Daoy (cell line): Measurements from ENCODE around the gene GJA3. TPM values are rescaled to one million over a fixed set of nuclear protein-coding genes. Genes with fewer than 3 reads are reported as not detected.
A peak's percentile ranks its signal among the peaks of the same experiment; 100 is the strongest.

Experiments used
- DNase-seq: peaks from one replicate; pipeline ENCODE4 v3.0.0-alpha.2; 2015; ENCODE audit warnings: low read depth
- total RNA-seq: library from RNA; depleted of rRNA; stranded (reverse); fragments of >200 nt; shearing (Covaris generic); gene quantifications from 2 replicates; pipeline ENCODE4 v1.2.3, GENCODE V29; 2014

The GJA3 gene
- total RNA-seq, 1 experiment from 2014 or later = 1.4 TPM

DNA sequence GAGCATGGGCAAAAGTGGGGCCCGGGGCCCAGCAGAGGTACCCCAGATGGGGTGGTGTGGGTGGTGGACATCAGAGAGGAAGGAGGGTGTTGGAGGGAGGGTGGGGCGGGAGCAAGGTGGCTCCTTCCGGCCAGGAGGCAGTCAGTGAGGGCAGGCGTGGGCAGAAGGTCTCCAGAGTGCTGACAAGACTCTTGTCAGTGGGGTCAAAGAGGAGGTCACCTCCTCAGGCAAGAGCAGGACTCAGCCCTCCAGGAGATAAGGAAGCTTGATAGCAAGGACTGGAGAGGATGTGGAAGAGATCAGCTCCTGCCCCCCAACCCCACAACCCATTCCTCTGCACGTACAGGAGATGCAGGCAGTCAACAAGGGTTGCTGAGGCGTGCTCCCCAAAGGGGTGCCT, 9.8 kb downstream of the GJA3 start:
- DNase-seq = no peak

DNA sequence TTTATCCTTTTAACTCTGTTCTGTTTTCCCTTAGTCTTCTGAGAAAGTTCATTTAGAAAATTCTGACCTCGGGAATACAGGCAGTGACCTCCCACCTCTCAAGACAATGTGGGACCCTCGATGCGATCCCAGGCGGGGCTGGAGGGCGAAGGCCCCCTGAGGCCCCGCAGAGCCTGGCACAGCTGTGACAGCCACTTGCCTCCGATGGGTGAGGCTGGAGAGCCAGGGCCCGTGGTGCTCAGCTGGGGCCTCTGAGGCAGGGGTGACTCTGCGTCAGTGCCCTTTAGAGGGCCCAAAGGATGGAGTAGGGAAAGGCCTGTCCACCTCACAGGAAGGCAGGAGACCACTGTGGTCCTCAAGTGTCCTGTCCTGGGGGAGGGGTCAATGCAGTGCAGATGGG, 10.3 kb downstream of the GJA3 start:
- DNase-seq = no peak

DNA sequence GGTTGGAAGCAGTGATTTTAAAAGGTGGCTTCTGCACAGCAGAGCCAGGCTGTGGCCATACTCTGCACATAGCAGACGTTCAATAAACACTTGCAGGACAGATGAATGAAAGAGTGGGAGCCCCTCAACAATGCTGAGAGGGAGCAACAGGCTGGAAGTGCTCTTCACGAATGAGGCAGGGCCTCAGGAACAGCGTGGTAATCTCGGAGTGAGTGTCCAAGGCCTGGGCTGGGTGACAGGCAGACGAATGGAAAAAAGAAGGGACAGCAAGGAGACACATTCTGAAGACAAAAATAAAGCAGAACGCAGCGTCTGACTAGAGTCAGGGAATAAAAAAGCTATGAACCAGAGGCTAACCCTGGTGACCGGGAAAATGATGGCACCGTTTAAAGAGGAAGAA, 11.1 kb downstream of the GJA3 start:
- no peak for DNase-seq

DNA sequence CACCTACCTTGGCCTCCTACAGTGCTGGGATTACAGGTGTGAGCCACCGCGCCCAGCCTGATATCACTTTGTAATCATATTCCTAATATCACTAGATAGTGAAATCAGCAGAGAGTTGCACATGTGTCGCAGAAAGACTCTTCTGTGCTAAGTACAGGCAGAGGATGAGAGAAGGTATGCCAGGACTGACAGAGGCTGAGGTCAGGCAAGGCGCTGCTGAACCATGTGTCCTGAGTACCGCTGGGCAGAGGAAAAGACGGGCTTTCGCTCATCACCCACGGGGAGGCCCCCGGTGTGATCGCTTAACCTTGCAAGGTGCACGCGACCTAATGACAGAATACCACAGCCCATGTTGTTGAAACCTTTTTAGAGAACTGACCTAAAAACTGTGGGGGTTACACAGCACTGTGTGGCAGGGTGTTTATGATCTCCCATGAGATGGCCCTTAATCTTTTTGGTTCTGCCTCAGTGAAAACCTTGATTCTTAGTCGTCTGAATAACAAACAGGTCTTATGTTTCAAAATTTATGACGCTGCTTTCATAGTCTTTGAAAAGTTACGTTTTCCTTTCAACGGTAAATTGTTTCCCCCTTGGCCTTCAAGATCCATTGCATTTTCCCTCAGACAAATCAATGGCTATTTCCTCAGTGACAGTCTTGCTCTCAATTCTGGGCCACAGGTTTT, 12.2 kb downstream of the GJA3 start:
- no peak for DNase-seq

DNA sequence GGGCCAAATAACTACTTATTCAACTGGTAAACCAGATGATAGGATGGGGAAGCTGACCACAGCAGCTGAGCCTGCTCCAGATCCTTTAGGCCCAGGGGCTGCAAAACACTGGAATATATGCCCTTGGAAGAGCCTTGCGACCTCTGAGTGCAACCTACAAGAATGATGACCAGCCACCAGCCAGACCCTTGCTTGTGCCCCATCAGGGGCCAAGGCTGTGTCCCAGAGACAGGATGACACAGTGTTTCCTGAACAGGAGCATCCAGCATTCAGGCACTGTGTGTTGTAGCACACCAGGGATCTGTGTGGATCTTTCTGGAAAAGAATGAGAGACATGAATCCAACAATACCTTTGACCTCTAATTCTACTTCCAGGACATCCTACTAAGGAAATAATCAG, 14.5 kb downstream of the GJA3 start:
- DNase-seq = no peak

DNA sequence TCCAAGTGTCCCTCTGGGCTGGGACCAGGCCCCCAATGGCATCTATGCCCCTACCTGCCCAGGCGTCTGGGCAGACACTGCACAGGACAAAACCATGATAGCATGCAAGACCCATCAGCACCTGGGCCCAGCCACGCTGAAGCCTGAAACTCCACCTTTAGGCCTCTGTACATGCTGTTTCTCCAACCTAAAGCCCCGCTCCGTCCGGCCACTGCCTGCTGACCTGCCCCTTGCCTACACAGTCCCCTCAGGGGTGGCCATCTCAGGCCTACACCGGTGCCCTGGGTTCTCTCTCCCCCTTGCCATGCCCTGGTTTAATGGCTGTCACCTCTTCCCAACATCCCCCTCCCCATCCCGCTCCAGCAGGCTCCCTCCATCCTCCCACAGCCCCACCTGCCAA, 15.3 kb downstream of the GJA3 start:
- no peak for DNase-seq

DNA sequence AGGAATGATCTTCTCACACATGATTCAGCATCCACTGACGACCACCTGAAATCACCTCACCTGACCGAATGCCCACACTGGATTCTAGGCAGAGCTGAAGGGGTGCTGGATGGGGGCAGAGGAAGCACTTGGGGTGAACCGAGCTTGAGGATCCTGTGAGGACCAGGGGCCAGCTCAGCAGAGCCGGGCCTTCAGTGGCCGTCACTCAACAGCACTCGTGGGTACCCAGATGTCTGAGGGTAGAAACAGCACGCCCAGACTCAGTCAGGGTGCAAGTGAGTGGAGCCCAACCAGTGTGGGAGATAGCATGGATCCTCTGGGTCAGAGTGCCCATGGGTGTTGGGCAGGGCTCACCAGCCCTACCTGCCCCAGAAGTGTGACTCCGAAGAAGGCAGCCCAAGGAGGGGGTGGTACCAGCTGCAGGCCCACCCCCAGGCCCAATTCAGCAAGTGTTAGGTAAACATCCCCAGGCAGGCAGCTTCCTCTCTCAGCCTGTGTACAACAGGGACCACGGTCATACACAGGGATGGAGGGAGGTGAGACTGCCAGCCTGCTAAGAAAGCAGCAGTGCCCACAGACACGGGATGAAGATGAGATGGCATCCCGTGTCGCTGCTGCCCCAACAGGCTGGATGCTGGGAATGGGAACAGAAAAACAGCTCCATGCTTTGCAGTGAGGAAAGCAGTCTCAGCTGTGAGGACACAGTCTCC, 16.6 kb downstream of the GJA3 start:
- DNase-seq = no peak

DNA sequence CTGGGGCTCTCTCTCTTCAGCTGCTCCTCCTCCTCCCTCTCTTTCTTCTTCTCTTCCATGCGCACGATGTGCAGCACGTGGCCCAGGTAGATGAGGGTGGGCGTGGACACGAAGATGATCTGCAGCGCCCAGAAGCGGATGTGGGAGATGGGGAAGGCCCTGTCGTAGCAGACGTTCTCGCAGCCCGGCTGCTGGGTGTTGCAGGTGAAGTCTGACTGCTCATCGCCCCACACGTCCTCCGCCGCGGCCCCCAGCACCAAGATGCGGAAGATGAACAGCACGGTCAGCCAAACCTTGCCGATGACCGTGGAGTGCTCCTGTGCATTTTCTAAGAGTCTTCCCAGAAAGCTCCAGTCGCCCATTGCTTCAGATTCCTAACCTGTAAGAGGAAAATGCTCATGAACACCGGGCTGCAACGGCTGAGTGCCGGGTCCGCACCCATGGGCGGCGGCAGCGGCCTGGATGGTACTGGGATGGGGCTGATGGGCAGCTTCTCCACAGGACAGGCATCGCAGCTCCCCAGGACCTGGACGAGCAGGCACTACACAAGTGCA, 17.8 kb downstream of the GJA3 start:
- DNase-seq = no peak

DNA sequence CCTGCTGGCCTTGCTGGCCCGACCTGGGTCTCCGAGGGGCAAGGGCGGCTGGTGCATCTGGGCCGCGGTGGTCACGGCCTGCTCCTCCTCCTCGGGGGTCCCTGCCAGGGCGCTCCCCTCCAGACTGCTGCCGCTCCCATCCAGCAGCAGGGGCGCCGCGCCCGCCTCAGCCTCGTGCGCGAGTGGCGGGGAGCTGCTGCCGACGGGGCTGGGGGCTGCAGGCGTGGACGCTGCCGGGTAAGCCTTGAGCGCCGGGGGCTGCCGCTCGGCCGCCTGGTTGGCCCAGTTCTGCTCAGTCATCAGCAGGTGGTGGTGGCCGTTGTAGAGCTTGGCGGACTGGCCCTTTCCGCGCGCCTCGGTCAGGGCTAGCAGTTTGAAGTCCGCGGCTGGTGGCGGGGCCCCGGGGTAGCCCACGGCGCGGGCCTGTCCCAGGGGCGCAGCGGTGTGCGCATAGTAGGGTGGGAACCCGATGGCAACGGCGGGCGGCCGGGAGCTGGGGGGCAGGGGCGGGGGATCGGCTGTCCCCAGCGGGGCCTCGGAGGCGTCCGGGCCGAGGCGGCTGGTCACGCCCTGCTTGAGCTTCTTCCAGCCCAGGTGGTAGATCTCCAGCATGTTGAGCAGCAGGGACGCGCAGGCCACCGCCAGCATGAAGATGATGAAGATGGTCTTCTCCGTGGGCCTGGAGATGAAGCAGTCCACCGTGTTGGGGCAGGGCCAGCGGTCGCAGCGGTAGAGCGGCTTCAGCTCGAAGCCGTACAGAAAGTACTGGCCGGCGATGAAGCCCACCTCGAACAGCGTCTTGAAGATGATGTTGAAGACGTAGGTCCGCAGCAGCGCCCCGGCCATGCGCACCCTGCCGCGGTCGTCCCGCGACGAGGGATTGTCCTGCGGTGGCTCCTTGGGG, 18.6 kb downstream of the GJA3 start:
- no peak for DNase-seq

DNA sequence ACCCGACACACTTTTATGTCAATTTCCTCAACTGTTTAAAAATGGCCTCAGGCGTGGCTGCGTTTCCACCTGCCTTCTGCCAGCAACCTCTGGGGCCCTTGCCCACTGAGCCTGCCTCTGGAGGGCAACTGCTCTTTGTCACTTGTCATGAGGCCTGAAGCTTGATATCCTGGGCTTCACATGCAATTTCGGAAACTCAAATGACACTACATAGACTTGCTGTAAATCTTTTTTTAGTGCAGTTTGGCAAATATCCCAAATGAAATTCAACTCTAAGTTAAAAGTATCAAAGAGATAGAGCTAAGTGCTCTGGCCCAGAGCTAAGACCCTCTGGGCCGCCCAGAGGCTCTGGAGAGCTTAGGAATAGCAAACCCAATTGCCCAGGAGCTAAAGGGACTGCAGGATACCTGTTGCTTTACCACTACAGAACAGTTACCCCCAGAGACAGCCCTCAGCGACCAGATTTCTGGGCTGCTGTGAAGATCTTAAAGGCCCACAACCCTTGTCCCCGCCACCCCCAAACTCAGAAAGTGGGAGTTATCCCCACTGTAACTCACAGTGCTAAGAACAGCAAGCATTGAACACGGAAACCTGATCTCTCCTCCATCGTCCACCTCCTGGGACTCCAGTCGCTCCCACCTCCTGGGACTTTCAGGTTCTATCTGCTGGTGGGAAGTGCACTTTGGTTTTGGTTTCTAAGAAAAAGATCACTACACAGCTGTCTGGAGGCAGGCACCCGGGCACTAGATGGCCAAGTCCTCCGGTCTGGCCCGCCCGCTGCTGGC, 19.4 kb downstream of the GJA3 start:
- no peak for DNase-seq

DNA sequence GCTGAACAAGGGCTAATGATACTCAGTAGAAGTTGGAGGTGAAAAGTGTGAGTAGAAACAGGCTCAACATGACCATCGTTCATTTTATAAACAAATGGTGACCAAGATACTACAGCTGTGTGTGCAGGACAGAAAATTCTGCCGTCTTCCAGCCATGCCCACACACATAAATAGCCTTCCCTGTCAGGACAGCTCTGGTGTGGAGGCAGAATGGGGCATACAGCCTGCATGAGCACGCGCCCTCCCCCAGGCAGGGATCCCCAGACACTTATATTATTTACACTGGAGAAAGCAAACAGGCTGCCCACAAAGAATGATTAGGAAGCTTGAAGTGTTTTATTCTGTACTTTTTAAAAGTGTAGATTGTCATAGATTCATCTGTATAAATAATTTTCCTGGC, 20.4 kb downstream of the GJA3 start:
- DNase-seq = no peak

DNA sequence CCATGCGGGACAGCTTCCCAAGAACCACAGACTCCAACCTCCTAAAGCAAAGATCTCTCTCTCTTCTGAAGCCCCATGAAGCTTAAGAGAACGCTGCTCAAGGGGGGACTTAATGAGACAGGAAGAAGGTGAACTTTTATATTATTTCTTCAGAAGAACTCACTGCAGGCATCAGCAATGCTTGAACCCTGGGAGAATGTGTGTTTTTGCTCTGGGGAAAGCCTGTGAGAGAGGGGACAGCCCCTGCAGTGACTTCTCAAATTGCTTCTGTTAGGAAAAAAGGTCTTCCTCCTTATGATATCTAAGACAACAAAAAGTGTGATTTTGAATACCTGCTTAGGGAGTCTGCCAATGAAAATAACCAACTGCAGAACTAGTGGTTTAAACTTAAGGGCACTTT, 23.0 kb downstream of the GJA3 start:
- no peak for DNase-seq

DNA sequence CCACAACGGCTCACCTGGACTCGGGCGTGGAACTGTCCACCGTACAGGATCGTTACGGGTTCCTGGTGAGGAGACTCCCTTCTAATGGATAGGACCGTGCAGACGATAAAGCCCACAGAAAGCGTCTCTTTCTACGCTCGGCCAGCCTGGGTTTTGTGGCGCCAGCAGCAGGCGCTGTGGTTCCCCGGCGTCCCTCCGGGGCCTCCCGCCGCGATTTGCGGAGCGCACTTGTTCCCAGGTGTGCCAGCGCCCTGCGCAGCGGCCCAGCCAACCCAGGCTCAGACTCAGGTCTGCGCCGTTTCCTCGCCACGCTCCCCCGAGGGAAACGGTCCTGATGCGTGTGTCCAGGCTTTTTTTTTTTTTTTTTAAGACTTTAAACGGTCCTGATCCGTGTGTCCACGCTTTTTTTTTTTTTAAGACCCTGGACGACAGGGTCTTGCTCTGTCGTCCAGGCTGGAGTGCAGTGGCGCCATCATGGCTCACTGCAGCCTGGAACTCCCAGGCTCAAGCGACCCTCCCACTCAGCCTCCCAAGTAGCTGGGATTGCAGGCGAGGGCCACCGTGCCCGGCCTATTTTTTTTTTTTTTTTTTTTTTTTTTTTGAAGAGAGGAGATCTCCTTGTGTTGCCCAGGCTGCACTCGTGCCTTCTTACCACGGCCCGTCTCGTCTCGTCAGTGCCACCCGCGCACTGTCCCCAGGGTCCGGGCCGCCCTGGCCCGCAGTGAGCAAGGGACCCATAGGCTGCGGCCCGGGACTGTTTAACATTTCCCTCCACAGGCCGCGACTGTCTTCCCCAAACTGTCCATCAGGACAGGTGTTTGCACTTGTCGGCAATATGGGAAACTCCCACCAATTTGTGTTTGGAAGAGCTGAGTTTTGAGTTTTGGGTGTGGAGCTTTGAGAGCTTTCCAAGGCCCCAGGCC, 23.8 kb downstream of the GJA3 start:
- peak; percentile 24 for DNase-seq

DNA sequence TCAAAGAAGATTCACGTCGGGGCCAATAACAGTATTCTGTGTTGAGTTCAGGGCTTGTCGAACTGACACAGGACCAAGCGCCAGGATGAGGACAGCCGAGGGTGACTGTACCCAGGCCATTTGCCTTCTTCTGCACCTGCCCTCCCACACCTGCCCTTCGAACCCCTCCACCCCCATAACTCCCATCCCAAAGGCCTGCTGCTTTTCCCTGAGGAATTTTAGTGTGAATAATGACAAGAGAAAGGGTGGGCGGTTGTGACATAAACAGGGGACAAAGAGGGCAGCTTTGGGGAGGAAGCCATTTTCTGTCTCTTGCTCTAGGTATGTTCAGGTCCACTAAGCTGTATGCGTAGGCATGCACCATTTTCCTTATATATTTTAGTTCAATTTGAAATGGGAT, 26.1 kb downstream of the GJA3 start:
- no peak for DNase-seq

DNA sequence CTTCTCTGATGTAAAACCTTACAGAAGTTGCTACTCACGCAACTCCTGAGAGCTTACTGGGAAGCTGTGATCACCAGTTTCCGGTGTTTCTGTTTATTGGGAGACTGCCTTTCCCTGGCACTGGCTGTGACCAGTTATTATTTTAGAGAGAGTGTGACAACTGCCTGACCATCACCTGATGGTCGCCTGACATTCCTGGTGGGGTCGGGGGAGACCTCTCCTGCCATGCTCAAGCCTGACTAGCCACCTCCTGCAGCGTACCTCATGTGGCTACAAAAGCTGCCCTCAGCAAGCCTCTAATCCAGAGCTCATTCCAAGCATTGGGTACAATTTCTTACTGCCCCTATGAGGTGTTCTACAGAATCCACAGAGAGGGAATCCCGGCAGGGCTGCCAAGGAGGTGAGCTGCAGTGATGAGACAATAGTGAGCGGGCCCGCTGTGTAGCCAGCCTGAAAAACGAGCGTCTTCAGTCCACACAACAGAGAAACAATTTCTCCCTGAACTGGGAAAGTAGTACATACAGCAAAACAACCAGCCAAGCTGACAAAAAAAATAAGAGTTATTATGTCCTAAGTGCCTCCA, 28.7 kb downstream of the GJA3 start:
- no peak for DNase-seq

DNA sequence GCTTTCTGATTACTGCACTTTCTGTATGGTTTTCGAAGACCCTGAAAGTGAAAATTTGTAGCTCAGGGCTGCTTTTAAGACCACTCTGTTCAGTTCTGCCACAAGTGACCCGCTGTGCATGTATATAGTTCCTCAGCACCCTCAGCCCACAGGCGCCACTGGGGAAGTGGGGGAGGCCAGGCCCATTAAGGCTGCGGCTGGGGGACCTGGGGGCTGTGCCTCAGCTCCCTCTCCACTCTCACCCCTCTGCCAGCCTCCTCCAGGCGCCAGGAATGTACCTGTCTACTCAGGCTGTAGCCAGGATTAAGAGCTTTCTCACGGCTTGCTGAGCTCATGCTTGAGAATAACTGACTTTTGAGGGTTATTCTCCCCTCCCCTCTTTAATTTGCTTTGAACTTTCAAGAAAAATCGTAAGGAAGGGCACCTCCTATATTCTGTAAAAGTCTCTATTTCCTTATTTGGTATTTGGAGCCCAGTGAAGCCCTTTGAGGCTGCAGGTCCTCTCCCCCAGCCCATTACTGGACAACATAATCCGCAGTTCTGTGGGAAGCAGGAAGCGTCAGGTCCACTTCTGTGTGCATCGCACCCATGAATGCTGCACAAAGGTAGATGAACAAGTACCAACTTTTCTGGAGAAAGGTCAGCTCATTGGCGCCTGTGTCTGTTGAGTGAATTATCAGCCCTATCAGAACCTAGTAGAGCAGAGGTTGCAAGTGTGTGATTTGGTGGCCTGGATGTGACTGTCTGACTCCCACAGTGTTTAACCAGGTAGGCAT, 29.6 kb downstream of the GJA3 start:
- DNase-seq = no peak

DNA sequence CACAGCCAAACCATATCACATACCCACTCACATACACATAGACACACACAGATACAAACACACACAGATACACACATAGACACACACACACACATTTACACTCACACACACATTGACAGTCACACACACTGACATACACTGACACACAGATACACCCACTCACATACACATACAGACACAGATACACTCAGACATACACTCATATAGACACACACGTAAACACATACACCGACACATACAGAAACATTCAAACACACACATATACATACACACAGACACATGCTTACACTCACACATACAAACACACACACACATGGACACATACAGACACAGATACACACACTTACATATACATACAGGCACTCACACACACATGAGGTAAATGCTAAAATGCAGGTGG, 30.2 kb downstream of the GJA3 start:
- DNase-seq = no peak

DNA sequence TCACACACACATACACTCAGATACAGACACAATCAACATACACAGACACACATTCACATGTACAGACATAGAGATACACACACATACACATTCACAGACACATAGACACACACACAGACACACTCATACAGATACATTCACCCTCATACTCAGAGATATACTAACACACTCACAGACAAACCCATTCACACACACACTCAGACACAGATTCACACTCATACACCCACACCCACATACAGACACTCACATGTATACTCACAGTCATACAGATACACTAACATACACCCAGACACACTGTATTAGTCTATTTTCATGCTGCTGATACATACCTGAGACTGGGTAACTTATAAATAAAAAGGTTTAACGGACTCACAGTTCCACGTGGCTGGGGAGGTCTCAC, 30.8 kb downstream of the GJA3 start:
- DNase-seq = no peak

DNA sequence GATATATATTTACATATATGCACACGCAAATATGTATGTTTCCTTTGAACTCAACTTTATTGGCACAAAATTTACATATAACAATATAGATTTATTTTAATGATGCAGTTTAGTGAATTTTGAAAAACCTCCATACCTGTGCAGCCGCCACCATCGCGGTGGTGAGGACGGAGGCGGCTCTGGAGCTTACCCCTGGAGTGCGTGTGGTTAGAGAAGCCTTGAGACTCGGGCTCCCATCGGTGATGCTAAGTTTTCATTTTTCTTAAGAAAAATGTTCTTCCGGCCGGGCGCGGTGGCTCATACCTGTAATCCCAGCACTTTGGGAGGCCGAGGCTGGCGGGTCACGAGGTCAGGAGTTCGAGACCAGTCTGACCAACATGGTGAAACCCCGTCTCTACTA, 31.8 kb downstream of the GJA3 start:
- DNase-seq = no peak
